Stimulated activated CD4-positive, alpha-beta T cell treated with anti-CD3 and anti-CD28 coated beads, Interleukin-1b, Interleukin-23, amount 100 ng/mL, for 1 hour (primary cell): ENCODE data around the gene WNT9B.

Experiments
- DNase-seq, 2 donors: peaks; one replicate each; pipeline ENCODE4 v3.0.0-alpha.2; 2020; ENCODE audit warnings: low read depth in 2 of 2

The WNT9B gene

DNA sequence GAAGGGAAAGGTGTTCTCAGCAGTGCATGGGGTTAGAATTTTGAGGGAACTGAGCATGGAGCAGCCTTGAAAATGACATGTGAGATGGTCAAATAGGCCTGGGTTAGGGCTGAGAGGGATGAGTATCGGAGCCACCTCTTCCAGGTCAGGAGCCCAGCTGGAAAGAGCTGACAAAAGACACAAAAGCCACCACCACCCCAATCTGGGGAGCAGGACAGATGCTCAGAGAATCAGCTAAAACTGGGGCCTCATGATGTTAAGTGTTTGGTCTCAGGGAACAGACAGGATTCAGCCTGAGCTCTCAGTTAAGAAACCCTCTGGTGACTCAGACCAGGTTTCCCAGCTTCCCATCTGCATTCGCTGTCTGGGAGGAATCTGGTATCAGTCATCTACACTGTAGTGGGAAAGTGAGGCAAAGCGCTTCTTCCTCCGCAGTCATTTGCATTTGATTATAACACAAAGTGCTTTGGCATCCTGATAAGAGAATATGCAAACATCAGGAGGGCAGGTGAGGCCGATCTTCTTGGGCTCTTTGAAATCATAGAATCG, 2.6 kb downstream of the WNT9B start:
- DNase-seq, result no peak

GRCh38 chr17:46854515-46854914, 3.1 kb downstream of the WNT9B start:
- DNase-seq, result no peak

DNA sequence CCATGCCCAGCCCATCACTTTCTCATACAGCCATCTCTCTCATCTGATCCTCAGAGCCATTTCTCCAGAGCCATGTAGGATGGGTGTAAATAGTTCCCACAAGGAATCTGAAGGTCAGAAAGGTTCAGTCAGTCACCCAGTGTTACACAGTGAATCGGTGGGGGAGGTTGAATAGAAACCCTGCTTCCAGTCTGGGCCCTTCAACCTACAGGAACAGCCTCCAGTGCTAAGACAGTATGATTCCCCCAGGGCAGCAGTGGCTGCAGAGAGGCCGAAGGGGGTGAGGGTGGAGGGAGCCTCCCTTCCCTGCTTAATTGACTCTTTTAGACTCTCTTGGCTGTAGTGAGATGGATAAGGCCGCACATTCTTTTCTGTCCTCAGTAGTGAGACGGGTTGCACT, 3.6 kb downstream of the WNT9B start:
- DNase-seq, result no peak

GRCh38 chr17:46857600-46857999, 6.2 kb downstream of the WNT9B start:
- DNase-seq, result no peak

DNA sequence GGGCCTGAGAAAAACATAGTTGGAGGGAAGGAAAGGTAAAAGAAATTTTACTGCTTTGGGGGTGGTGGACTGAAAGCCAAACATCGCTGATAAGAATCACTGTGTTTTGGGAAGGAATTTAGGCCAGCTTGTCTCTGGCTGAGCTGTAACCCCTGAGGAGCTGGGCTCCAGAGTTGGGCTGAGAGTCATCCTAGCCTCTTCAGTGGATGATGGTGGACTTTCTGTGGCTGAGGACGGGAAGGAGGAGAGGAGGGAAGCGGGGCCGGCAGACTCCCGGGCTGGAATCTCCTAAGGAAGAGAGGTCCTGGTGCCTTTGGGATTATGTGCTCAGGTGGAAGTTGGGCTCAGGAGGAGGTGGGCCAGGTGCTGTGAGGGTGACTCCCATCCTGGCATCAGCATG, 8.6 kb downstream of the WNT9B start:
- no peak for DNase-seq

GRCh38 chr17:46862949-46863348, 11.6 kb downstream of the WNT9B start:
- no peak for DNase-seq

- DNase-seq, result no peak
Observed at GRCh38 chr17:46863383-46864121, 12.2 kb downstream of the WNT9B start.

DNA sequence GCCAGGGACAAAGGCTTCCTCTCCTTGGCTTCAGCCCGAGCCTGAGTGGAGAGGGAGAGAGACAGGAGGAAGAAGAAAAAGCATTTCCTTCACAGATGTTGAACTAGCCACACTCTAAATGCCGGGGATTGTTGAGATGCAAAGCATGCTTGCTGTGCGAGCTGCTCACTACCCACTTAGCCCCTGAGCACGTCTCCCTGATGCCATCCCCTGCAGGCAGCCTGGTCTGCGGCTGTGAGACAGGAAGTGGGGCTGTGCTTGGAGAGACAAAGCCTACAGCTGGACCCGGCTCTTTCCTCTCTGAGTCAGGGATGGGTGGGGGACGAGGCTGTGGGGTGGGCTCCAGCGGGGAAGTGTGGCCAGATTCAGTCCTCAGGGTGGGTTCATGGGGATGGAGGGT, 13.7 kb downstream of the WNT9B start:
- DNase-seq, result no peak

GRCh38 chr17:46866325-46866724, 14.9 kb downstream of the WNT9B start:
- no peak for DNase-seq

DNA sequence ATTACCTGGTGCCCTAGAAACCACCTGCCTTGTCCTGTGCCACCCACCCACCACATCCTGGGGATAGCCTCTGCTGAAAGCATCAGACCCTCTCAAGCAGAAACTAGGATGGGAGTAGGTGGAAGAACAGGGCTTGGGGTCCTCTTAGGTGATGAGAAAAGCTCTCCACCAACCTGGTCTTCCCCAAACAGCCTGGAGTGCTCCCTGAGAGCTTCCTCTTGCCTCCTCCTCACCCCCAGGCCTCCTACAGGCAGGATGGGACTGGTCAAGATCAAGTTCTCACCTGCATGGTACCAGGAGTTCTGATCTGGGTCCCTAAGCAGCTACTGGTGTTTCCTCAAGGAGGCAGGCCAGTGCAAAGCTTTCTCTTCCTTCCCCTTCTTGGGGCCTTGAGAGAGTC, 15.4 kb downstream of the WNT9B start:
- no peak for DNase-seq

GRCh38 chr17:46868689-46869187, 17.4 kb downstream of the WNT9B start:
- no peak for DNase-seq

- no peak for DNase-seq
Observed at GRCh38 chr17:46869296-46869695, 17.9 kb downstream of the WNT9B start.

DNA sequence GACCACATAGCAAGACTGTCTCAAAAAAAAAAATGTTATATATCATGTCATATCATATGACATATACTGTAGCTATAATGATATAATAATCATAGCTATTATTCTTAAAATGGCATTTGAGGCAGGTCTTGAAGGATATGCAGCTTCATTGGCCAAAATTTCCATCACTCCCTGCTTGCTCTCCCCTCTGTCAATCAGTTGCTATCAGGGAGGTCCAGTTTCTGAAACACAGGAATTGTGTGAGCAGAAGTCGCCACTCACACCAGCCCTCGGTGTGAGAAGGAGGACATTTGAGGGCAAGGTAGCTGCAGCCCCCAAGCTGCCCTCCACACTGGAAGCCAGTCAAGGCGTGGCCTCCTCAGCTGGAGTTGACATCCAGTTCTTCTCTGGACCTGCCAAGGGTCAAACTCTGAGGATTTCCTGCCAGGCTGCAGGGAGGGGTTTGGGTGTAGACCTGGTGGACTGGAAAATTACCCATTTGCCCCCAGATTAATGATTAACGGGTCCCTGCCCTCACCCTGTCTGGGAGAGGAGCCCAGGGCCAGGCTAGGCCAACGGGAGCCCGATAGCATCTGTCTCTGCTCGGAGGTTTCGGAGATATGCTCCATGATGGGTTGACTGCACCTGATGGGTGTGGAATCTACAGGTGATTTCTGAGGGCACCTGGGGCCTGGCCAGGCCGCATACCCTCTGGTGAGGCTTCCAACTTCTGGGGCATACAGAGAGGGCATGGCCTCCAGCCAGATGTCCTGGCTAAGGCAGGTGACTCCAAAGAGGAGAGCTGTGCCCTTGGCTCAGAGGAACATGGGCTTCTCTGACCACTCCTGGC, 18.8 kb downstream of the WNT9B start:
- no peak for DNase-seq

- DNase-seq, result no peak
Observed at GRCh38 chr17:46872421-46872820, 21.0 kb downstream of the WNT9B start.

DNA sequence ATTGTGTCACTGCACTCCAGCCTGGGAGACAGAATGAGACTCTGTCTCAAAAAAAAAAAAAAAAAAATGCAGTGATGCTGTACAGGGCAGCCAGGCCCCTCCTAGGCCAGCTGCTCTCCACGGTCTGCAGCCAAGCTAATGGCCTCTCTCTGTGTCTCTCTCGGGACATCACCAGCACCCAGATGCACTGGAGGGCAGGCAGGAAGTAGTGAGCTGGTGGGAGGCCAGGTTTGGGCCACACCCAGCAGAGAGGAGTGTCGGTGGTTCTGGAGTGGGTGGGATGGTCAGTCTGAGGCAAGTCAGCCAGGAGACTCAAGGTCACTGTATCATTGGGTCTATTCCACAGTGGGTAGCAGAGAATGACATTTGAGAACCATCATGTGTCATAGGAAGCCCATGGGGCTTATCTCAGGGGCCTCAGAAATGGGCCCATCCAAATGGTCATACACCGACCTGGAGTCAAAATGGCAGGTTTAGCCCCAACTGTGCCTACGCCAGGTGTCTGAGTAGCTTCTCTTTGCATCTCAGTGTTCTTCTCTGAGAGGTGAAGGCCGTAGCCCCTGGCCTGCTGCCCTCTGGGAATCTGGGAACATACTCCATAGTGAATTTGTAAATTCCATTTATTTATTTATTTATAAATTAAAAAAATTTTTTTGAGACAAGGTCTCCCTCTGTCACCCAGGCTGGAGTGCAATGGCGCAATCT, 22.7 kb downstream of the WNT9B start:
- no peak for DNase-seq

- DNase-seq, result no peak
Observed at GRCh38 chr17:46874906-46875305, 23.5 kb downstream of the WNT9B start.

- DNase-seq, result no peak
Observed at GRCh38 chr17:46875849-46876352, 24.5 kb downstream of the WNT9B start.

DNA sequence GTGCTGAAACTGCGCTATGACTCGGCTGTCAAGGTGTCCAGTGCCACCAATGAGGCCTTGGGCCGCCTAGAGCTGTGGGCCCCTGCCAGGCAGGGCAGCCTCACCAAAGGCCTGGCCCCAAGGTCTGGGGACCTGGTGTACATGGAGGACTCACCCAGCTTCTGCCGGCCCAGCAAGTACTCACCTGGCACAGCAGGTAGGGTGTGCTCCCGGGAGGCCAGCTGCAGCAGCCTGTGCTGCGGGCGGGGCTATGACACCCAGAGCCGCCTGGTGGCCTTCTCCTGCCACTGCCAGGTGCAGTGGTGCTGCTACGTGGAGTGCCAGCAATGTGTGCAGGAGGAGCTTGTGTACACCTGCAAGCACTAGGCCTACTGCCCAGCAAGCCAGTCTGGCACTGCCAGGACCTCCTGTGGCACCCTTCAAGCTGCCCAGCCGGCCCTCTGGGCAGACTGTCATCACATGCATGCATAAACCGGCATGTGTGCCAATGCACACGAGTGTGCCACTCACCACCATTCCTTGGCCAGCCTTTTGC, 25.0 kb downstream of the WNT9B start:
- no peak for DNase-seq

DNA sequence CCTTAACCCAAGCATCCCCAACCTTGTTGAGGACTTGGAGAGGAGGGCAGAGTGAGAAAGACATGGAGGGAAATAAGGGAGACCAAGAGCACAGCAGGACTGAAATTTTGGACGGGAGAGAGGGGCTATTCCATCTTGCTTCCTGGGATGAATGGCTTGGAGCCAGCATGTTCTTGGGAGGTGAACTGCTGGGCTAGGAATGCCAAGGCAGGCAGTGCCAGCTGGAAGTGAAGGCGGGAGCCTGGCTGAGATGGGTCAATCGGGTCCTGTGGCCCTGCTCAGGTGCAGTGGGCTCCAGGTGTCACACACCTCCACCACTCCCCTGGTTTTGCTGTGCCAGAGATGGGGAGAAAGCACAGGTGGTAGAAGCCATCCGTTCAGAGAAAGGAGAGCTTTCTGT, 25.5 kb downstream of the WNT9B start:
- DNase-seq, result no peak

DNA sequence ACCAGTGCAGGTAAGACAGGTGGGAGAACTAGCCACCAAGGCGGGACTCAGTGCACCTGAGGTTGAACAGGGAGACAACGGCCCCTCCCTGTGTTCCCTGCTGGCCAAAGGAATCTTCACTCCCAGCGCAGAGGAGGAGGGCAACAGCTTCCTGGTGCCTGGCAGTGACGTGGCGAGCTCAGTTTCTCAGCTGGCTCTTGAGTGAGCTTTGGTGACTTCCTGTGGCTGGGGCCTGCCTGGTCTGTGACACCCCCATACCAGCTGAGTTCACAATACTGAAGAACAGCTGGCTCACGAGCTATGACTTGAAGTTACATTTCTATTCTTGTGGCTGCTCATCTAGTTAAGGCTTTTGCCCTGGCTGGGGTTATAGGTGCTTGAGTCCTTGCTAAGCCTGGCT, 26.1 kb downstream of the WNT9B start:
- no peak for DNase-seq

DNA sequence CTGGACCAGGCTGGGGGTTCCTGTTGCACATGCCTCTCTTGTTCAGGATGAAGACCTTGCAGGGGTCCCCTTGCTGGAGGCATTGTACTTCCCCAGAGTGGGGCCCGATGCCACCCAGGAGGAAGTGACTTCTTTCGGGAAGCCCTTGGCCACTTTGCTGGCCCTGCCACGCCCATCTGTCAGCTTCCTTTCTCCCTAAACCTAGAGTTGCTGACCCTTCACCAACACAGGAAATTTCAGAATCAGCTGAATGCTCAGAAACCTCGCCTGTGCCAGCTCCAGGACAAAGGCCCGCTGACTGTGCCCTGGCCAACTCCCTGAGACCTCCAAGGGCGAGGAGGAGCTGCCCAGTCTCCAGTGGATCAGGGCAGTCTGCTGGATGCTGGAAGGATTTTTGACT, 26.7 kb downstream of the WNT9B start:
- DNase-seq, result no peak

DNA sequence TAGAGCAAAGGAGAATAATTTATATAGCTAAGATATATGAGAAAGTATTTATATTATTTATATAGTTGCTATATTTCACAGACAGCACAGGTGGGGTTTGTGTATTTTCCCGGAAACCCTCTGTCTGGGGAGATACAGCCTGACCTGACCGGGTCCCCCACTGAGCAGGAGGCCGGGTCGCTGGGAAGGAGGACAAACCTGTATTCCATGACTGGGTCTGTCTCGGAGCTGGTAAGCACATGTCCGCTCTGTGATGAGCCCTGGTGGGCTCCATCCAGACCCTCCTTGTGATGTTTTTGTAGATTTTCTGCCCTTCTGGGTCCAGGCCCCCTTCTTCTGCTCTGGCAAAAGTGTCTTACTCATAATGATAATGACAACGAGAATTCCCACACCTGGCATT, 27.7 kb downstream of the WNT9B start:
- DNase-seq, result no peak
